Measurements from ENCODE around the gene DCT. TPM values are rescaled to one million over a fixed set of nuclear protein-coding genes. Genes with fewer than 3 reads are reported as not detected.

DCT gene
- total and polyA plus RNA-seq, 12 donors = 0.18 to 3.0 (median 0.75) TPM

DNA sequence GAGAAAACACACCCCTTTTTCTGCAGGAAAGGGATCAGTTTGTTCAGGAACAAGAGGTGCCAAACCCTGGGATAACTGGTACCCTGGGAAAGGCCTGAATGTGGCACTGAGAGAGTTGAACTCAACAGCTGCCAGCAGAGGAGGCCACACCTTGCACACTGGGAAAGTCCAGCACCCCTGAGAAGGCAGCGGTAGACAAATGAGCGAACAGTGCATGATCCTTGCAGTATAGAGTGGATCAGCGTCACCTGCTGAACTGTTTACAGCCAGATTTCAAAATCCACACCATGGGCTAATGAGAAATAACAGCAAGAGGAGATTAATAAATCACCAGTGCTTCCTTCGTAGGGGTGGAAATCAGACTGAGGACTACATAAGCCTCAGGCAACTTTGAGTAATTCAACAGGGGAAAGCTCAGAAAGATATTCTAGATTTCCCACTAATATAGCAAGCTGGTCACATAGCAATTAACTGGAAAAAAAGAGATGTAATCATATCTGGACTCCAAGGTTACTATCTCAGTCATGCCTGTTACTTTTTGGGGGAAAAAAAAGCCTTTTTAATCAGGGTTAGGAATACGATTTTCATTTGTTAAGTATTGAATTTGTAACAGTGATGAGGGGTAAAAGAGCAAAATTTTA lies 52.0 kb downstream of the DCT start:
- intact Hi-C loops (cut with DNase I) = no loop called here
- H3K4me1 ChIP-seq (replicated peaks in 1 of 2) = no peaks in the 10 kb centered on the region
- no peak overlapping the region for H3K27ac ChIP-seq
- H3K36me3 ChIP-seq (replicated peaks in 1 of 2) = no peaks in the 10 kb centered on the region
- DNase-seq = no peak
- H3K9me3 ChIP-seq (replicated peaks in 1 of 3) = no peaks in the 10 kb centered on the region
- 63 to 79% (median 70%) methylated on average over 5 of the region's 5 CpGs for WGBS, 4 donors
- no peak overlapping the region for H3K4me3 ChIP-seq
- no peaks in the 10 kb centered on the region for H3K27me3 ChIP-seq
- TF ChIP-seq, protein P1, sequence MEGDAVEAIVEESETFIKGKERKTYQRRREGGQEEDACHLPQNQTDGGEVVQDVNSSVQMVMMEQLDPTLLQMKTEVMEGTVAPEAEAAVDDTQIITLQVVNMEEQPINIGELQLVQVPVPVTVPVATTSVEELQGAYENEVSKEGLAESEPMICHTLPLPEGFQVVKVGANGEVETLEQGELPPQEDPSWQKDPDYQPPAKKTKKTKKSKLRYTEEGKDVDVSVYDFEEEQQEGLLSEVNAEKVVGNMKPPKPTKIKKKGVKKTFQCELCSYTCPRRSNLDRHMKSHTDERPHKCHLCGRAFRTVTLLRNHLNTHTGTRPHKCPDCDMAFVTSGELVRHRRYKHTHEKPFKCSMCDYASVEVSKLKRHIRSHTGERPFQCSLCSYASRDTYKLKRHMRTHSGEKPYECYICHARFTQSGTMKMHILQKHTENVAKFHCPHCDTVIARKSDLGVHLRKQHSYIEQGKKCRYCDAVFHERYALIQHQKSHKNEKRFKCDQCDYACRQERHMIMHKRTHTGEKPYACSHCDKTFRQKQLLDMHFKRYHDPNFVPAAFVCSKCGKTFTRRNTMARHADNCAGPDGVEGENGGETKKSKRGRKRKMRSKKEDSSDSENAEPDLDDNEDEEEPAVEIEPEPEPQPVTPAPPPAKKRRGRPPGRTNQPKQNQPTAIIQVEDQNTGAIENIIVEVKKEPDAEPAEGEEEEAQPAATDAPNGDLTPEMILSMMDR (IDR thresholded peaks at IDR 0.05) = no peak
- TF ChIP-seq POLR2A (IDR thresholded peaks at IDR 0.05) = no peak

DNA sequence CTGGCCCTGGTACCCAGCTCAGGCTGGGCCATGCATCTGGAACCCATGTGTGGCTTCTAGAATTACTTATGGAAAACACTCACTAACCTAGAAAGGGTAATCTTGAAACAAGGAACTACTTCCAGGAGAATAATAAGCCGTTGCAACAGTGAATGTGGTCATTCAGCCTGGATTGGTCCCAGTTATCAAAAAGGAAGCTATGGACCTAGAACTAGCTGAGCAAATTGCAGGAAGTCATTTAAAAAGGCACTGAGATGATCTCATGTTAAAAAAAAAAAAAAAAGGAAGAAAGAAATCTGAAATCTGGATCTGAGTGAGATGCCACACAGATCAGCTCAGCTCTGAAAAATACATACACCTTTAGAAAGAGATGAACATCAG lies 59.6 kb downstream of the DCT start:
- no peaks in the 10 kb centered on the region for H3K36me3 ChIP-seq (replicated peaks in 1 of 2)
- H3K4me1 ChIP-seq (replicated peaks in 1 of 2) = no peaks in the 10 kb centered on the region
- H3K27me3 ChIP-seq = no peaks in the 10 kb centered on the region
- H3K4me3 ChIP-seq = no peak overlapping the region
- 24 to 75% (median 55%) methylated on average over 1 of the region's 1 CpG for WGBS, 4 donors
- H3K9me3 ChIP-seq (replicated peaks in 1 of 3) = no peaks in the 10 kb centered on the region
- intact Hi-C loops (cut with DNase I) = no loop called here
- no peak for TF ChIP-seq POLR2A (IDR thresholded peaks at IDR 0.05)
- TF ChIP-seq, protein P1 (IDR thresholded peaks at IDR 0.05) = no peak
- H3K27ac ChIP-seq = no peak overlapping the region
- no peak for DNase-seq

DNA sequence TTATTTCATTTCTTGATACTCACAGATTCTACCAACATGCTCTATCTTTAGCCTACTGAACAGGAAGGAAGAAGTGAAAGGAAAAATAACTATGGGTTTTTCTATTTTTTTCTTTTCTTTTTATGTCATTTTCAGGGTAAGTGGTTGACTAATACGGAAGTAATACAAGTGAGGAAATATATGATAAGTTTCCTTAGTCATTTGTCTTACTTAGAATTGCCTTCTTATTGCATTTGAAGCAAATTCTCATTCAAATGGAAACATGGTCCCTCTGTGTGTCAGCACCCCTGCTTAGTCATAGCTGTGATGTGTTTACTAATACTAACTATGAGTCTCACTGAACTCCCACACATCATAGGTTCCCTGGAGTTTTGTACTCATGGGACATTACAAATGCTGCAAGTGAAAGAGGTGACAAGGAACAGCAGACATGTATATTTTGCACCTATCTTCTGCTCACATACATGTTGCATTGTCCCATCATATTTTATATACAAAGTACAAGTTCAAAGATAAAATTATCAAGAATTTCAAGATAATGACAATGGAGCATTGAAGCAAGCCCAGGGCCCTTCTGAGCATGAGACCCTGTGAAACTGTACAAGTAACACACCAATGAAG lies 60.1 kb downstream of the DCT start:
- TF ChIP-seq, protein P1 (IDR thresholded peaks at IDR 0.05) = no peak
- no peak for TF ChIP-seq POLR2A (IDR thresholded peaks at IDR 0.05)
- Histone ChIP-seq H3K27me3 (no peaks in the 10 kb centered on the region), H3K4me3 (no peak overlapping the region), H3K27ac (no peak overlapping the region), H3K9me3 (replicated peaks in 1 of 3) (no peaks in the 10 kb centered on the region), H3K4me1 (replicated peaks in 1 of 2) (no peaks in the 10 kb centered on the region), H3K36me3 (replicated peaks in 1 of 2) (no peaks in the 10 kb centered on the region)
- no peak for DNase-seq
- 40 to 64% (median 60%) methylated on average over 1 of the region's 1 CpG for WGBS, 4 donors
- intact Hi-C loops (cut with DNase I) = no loop called here

DNA sequence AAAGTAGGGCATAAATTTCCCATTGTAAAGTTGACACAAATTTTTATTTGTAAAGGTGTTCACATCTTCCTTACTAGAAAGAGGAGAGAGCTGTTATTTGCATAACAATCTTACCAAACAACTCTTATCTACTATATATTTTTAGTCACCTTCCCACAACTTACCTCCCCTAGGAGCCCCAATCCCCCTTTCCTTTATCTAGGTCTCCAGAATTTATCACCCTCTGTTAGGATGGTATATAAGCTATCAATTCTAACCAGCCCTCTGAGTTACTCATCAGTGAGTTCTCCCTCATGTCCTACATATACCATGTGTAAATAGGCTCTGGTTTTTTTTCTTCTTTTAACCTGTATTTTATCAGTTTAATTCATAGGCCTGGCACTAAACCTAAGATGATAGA lies 62.2 kb downstream of the DCT start:
- TF ChIP-seq POLR2A (IDR thresholded peaks at IDR 0.05) = no peak
- TF ChIP-seq, protein P1 (IDR thresholded peaks at IDR 0.05) = no peak
- intact Hi-C loops (cut with DNase I) = no loop called here
- H3K36me3 ChIP-seq (replicated peaks in 1 of 2) = no peaks in the 10 kb centered on the region
- H3K9me3 ChIP-seq (replicated peaks in 1 of 3) = no peaks in the 10 kb centered on the region
- DNase-seq = no peak
- H3K4me1 ChIP-seq (replicated peaks in 1 of 2) = no peaks in the 10 kb centered on the region
- H3K27ac ChIP-seq = no peak overlapping the region
- H3K27me3 ChIP-seq = no peaks in the 10 kb centered on the region
- H3K4me3 ChIP-seq = no peak overlapping the region

Data from adrenal gland (tissue), 12 donors.